Fibroblast of upper back skin (primary cell): Measurements from ENCODE around the gene GNPTG.
A peak's percentile ranks its signal among the peaks of the same experiment; 100 is the strongest.

Experiments used
- DNase-seq: peaks from one replicate; pipeline ENCODE4 v3.0.0-alpha.2; 2013

Gene GNPTG

DNA sequence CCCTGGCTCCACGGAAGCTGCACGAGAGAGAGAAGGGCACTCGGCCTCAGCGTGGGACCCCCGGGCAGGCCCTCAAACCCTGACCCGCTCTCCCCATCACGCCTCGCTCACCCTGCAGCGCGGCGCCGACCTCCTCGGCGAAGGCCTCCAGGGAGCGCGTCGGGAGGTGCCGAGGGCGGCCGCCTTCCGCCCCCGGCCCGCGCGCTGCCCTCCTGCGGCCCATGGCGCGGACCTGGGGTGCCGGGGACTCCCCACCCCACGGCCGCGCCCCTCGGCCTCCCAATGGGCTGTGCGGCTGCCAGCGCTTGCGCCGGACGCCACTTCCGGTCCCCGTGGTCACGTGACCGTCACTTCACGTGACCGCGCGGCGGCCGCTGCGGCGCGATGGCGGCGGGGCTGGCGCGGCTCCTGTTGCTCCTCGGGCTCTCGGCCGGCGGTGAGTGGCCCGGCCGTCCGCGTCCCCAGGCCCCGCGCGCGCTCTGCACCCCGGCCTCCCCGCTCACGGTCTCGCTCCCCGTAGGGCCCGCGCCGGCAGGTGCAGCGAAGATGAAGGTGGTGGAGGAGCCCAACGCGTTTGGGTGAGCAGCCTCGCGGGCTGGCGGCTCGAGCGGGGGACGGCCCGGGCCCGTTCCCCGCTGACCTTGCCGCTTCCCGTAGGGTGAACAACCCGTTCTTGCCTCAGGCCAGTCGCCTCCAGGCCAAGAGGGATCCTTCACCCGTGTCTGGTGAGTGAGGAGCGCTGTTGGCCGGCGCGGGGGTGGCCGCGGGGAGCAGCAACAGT, at the start of gene GNPTG, which contains the start of gene TSR3:
Gene GNPTG, plus strand, starts transcription at position 350 of the 781 bp plus-strand sequence. Its CDS starts 35 bp downstream, at position 385.
Gene TSR3, minus strand, starts transcription at position 297 of the 781 bp plus-strand sequence. Its CDS starts 74 bp downstream, at position 223.
- peak; percentile 86 for DNase-seq

DNA sequence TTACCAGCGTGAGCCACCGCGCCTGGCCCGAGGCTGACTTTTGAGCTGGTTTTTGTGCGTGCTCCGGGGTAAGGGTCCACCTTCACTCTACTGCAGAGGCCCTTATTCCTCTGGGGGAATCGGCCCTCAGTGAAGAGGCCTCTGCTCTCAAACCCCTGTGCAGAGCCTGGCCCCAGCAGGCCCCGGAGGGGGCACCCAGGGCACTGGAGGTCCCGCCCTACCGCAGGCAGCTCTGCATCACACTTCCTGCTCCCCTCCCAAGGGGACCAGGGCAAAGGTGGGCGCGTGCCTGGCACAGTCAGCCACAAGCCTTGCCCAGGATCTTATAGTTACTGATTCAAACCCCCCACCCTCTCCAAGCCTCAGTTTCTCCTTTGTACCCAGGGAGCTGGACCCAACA, 45.9 kb upstream of the GNPTG start:
- DNase-seq = no peak

GRCh38 chr16:1306334-1306733, 45.4 kb upstream of the GNPTG start:
- no peak for DNase-seq

DNA sequence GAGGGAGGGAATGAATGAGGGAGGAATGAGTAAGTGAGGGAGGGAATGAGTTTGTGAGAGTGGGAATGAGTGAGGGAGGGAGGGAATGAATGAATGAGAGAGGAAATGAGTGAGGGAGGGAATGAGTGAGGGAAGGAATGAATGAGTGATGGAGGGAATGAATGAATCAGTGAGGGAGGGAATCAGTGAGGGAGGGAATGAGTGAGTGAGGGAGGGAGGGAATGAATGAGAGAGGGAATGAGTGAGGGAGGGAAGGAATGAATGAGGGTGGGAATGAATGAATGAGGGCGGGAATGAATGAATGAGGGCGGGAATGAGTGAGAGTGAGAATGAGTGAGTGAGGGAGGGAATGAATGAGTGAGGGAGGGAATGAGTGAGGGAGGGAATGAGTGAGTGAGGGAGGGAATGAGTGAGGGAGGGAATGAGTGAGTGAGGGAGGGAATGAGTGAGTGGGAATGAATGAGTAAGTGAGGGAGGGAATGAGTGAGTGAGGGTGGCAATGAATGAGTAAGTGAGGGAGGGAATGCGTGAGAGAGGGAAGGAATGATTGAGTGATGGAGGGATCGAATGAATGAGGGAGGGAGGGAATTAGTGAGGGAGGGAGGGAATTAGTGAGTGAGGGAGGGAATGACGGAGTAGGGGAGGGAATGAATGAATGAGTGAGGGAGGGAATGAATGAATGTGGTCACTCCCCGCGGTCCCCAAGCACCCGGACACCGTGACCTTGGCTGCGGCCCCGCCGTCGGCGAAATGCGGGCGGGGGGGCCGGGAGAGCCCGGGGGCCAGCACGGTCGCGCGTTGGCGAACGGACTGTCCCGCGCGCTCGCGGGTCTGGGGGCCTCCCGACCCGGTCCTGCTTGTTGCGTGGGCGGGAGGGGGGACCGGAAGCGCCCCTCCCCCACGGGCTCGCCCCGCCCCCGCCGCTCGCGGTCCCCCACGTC, 43.4 kb upstream of the GNPTG start:
- DNase-seq = no peak

- peak; percentile 98 for DNase-seq
Observed at GRCh38 chr16:1308977-1309885, 42.5 kb upstream of the GNPTG start, which contains the start of gene UBE2I. TSS of gene UBE2I (plus strand) at chr16:1309636. CDS start at chr16:1314031, 4,395 bp downstream.

GRCh38 chr16:1309888-1310831, 41.6 kb upstream of the GNPTG start:
- DNase-seq = peak; percentile 14

- no peak for DNase-seq
Observed at GRCh38 chr16:1310832-1311200, 40.9 kb upstream of the GNPTG start.

DNA sequence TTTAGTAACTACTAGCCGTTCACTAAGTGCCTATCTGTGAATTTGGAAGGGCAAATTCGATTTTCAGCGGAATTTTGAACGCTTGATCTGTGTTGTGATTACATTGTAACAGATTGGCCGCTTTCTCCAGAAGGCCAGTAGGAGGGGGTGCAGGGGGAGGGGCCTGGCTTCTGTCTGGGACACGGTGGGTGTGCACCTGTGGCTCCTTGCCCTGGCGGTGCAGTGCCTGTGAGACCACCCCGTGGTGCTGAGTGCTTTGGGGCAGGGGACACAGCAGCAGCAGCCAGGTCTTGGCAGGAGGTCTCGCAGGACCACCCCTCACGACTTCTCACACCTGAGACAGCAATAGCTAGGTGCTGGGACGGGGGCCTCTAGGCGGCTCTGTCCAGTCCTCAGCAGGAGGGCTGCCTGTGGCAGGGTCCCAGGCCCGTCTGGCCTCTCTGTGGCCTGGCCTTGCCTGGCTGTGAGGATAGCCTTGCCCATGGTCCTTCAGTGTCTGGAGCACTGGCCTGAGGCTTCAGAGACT, 40.5 kb upstream of the GNPTG start:
- DNase-seq = no peak

- DNase-seq = no peak
Observed at GRCh38 chr16:1311738-1312466, 39.8 kb upstream of the GNPTG start.

DNA sequence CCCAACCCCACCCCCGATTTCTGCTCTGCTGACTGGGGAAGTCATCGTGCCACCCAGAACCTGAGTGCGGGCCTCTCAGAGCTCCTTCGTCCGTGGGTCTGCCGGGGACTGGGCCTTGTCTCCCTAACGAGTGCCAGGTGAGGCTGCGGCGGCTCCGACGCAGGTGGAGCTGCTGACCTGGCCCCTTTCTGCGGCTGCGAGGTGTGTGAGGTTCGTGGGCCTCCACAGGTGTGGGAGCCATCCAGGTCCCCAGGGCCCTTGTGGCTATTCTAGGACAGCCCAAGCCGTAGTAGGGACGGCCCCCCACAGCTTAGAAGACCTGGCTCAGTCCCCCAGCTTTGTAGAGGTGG, 39.3 kb upstream of the GNPTG start:
- no peak for DNase-seq

- no peak for DNase-seq
Observed at GRCh38 chr16:1312903-1313302, 38.8 kb upstream of the GNPTG start.

DNA sequence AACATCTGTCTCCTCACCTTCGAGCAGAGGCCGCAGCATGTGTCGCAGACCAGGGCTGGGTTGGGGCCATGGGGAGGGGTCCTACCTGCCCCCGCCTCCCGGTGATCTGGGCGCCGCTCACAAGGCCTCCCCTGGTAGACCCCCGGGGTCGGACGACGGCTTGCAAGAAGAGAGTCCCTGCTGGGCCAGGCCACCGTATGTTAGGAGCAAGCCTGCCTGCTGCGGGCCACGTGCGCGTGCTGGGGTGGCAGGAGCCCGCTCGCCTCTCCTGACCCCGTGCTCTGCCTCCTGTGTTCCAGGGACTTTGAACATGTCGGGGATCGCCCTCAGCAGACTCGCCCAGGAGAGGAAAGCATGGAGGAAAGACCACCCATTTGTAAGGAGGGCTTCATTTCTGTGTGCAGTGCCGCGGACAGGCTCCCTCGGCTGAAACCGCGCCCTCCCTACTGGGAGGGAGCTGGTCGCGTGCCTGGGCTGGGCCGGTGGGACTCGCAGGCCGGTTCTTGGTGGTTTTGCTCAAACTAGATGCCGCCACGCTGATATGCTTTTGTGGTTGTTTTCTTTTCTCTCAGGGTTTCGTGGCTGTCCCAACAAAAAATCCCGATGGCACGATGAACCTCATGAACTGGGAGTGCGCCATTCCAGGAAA, 37.9 kb upstream of the GNPTG start:
- DNase-seq = no peak

DNA sequence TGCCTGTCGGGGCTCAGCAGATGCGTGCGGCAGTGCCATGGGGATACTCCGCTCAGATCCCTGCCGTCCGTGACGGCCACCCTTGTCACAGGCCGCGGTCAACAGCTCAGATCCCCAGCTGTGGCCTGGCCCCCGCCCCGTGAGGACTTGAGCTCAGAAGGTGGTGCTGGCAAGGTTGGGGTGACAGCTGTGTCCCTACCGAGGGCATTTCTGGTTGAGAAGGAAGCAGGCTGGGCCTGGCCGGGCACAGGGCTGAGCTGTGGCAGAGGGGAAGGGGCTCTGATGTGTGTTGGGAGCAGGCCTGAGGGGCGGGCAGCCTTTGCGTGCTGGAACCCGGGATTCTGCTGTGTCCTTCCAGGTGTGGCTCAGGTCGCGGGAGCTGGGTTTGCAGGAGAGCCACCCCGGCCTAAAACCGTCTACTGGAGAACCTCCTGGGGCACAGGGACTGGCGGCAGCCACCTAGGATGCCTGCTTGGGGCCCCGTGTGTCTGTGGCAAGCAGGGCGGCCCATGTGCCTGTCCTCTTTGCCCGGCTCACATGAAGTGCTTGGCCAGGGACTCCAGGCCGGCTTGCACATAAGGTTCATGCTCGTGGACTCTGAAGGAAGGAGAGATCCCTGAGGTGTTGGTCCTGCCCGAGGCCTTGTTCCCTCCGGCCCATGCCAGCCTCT, 37.2 kb upstream of the GNPTG start:
- DNase-seq = no peak

- DNase-seq = no peak
Observed at GRCh38 chr16:1315081-1316032, 36.4 kb upstream of the GNPTG start.

GRCh38 chr16:1316033-1316405, 35.7 kb upstream of the GNPTG start:
- no peak for DNase-seq

DNA sequence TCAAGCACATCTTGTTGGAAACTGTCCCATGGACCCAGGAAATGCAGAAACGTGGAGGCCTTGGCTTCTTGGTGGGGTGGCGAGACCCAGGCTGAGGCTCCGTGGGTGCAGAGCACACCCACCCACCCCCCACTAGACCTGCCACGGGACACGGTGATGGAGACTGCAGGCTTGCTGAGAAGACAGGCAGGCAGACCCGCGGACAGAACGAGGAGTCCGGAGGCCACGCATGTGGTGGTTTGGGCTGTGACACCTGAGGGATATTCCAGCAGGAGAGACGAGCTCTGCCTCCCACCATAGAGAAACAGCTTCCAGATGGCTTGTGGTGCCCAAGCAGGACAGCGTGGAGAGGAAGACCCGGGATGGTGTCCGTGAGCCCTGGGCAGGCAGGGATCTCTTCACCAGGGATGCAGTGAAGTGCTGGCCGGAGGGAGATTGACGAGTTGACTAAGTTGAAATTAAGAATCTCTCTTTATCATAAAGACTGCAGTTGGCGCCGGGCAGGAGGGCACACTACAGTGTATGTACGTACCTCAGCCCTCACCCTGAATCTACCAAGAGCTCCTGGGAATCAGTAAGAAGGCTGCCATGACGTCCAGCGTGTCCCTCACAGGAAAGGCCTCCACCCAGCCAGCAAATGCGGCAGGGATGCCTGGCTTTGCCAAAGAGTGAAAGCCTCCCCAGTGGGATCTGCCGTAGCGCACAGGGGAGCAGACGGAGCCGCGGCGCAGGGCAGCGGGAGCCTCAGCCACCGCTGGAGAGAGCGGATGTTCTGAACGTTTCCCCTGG, 34.1 kb upstream of the GNPTG start:
- DNase-seq = no peak

DNA sequence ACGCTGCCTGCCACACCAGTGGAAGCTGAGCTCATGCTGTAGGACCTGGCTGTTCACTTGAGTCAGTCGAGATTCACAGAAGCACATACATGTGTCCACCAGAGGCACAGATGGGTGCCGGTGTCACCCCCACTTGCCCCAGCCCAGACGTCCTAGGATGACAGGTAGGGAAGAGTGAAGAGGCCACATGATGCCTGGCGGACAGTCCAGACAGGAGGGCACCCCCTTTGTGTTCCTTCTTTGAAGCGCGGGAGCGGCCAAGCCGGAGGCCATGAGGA, 33.5 kb upstream of the GNPTG start:
- no peak for DNase-seq

GRCh38 chr16:1319041-1319440, 32.7 kb upstream of the GNPTG start:
- DNase-seq = no peak
